HG02885 (cell line): ENCODE measurements around the gene CBX7.

Source experiments
- ATAC-seq: cut with Tn5 transposase; IDR thresholded peaks from one replicate; pipeline ENCODE4 v1.9.1; 2021; ENCODE audit warnings: mild to moderate bottlenecking; ENCODE audit not compliant: unreplicated experiment, poor library complexity

Gene CBX7

GRCh38 chr22:39148026-39148726 is 4.3 kb downstream of the CBX7 start:
- no peak for ATAC-seq

- ATAC-seq, result no peak
Measured at GRCh38 chr22:39147335-39148025, 5.0 kb downstream of the CBX7 start.

DNA sequence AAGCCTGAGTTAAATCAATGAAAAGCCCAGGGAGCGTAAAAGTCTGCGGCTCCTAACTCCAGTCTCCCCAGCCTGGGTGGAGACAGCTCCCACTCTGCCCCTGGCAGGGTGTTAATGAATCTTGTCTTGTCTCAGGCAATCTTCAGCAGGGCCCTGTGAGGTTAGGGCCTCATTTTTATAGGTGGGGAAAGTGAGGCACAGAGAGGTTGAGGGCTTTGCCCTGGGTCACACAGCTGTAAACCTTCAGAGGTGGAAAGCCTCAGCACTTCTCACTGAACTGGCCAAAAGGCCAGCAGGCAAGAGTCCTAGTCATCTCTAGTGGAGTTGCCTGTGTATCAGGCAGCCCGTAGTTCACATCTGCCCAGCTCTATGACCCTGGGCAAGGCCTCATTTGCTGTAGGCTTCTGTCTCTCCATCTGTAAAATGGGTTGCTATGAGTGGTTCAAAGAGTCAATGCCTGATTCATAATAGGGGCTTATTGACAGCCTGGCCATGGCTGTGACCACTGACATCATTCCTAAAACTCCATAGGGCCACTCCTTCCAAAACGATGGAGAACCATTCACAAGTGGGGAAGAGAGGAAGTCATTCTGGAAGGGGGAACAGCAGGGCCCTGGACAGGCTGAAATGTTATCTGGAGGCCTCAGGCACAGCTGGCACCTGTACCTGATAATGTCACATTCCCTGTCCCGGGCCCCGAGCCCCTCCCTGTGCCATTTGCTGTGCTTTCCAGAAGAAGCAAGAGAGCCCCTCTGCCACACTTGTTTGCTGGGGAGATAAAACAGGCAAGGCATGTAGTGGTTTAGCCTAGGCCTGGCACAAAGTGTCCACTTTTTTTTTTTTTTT is 6.0 kb downstream of the CBX7 start:
- ATAC-seq, result no peak

- peak; percentile 20 for ATAC-seq
Measured at GRCh38 chr22:39144101-39144767, 8.2 kb downstream of the CBX7 start.

GRCh38 chr22:39142088-39142680 is 10.3 kb downstream of the CBX7 start:
- ATAC-seq, result no peak

- ATAC-seq, result no peak
Measured at GRCh38 chr22:39139933-39140332, 12.5 kb downstream of the CBX7 start.

- no peak for ATAC-seq
Measured at GRCh38 chr22:39138357-39138997, 14.0 kb downstream of the CBX7 start.

DNA sequence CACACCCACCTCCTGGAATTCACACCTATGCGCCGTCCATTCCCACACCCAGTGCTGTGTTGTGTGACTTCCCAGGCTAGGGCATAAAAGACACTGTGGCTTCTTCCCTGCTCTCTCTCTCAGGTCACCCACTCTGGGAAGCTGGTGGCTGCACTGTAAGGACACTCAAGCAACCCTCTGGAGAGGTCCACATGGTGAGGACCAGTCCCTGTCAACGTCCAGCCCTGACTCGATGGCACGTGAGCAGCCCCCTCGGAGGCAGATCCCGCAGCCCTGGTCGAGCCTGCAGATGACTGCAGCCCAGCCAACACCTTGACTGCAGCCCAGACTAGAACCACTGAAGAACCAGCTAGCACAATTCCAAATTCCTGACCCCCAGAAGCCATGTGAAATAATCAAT is 16.2 kb downstream of the CBX7 start:
- no peak for ATAC-seq

DNA sequence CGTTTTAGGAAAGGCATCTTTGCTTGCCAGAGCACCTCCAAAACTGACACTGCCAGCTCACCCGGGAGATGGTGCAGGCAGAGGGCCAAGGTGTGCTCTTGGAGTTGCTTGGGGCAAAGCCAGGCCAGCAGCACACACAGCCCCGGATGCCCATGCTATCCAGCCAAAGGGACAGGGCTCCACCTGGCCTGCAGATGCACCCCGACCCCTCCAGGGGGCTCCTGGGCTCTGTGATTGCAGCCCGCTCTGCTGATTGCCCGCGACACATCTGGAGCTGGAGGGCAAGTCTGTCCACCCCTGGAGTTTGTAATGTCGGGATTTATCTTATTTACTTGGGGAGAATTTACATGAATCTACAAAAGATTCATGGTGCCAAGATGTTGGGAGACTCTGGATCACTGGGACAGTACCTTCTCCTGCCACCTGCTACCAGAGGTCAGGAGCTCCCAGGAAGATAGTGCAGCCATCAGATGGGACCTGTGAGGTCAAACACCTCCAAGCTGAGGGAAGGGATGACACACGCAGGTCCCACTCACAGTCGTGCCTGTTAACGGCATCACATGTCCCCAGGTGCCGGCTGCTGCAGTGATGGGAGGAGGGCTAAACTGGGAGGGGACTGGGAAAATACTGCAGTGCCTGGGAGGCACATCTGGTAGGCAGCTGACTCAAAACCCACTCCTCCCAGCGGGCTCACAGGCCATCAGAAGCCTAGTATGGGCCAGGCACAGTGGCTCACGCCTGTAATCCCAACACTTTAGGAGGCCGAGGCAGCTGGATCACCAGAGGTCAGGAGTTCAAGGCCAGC is 17.2 kb downstream of the CBX7 start:
- ATAC-seq, result no peak

- no peak for ATAC-seq
Measured at GRCh38 chr22:39134366-39135091, 18.0 kb downstream of the CBX7 start.

DNA sequence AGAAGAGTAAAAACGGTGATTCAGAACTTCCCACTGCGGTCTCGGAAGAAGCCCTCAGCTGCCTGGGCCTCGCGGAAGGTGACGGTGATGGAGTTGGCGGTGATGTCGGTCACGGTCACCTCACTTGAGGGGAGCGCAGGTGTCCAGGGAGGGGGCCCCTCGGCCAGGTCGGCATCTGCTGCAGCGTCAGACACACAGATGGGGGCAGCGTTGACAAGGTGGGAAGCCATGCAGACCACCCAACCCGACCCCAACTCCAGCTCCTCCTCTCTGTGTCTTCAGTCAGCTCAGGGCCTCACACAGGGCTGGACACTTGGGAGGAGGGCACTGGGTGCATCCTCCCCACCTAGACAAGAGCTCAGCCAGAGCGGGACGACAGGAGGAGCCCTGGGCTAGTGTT is 18.6 kb downstream of the CBX7 start:
- ATAC-seq, result no peak

DNA sequence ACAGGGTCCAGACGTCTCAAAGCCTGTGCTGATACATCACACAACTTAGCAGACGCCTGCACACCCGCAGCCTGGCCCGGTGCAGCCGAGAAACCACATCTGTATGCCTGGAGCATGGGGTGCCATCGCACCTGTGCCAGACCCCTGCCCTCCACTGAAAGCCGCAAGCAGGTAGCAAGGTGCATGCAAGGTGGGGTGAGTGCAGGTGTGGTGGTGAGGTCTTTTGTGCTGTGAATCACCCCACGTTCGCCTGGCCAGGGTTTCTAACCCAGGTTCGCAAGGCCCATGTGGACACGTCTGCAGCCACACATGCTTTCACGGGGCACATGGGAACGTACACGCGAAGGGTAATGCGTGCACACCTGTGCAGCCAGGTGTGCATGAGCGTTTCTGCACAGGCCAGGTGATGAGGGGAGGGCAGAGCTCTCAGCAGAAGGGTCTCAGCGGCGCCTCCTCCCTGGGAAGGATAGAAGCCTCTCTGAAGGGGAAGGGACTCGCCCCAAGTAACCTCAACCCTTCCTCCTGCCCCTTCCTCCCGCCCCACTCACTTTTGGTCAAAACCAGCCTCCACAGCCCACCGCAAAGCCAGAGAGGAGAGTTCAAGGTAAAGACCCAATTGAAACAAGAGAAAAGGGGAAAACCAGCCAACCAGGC is 19.5 kb downstream of the CBX7 start:
- no peak for ATAC-seq

DNA sequence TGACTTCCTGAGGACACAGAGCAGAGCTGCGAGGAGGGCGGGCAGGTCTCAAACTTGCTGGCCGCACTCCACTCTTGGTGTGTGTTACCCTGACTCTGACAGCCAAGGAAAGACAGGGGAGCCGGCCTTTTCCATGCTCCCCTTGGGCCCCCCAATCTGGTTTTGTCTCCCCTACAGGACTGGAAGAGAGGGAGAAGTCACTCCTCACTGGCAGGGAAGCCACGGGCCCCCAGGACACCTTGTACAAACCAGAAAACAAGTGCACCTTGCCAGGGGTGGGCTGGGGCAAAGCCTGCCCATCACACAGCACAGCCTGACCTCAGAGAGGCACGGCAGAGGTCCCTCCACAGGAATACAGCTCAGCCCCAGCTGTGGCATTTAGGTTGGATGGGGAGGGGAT is 20.2 kb downstream of the CBX7 start:
- ATAC-seq, result no peak

- ATAC-seq, result no peak
Measured at GRCh38 chr22:39130892-39131855, 21.3 kb downstream of the CBX7 start.

- ATAC-seq, result no peak
Measured at GRCh38 chr22:39130152-39130704, 22.3 kb downstream of the CBX7 start.

DNA sequence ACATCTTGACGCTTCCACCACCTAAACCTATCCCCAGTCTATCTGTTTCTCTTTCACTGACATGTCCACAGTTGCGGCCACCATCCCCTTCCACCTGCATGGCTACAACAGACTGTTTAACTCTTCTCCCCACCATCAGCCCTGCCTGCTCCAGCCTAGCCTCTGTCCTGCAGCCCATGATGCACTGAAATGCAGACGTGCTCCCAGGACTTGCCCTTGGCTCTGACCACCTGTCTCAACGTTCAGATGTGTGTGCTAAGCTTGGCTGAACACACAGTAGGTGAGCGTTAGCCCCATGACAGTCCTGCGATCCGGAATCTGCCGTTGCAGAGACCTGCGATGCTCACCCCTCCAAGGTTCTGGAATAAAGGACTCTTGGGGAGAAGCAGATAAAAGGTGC is 22.7 kb downstream of the CBX7 start:
- no peak for ATAC-seq
